SKM-1 treated with dmso at 0.1 percent for 144 hours (cell line): ENCODE results near the gene LRRC3B.
"Not testable (repeated sequence)": the region's sequence is repeated elsewhere in the genome, so short reads cannot be mapped to it uniquely, and the experiment has no call there.

Experiments used
- DNase-seq: peaks from one replicate; lab custom pipeline; 2025; ENCODE audit not compliant: unreplicated experiment; lab: John Stamatoyannopoulos, UW

LRRC3B gene

GRCh38 chr3:26622621-26623418, at the start of gene LRRC3B:
Gene LRRC3B (plus strand): TSS chr3:26622772. CDS start chr3:26709673, 86,901 bp downstream.
- no peak for DNase-seq

DNA sequence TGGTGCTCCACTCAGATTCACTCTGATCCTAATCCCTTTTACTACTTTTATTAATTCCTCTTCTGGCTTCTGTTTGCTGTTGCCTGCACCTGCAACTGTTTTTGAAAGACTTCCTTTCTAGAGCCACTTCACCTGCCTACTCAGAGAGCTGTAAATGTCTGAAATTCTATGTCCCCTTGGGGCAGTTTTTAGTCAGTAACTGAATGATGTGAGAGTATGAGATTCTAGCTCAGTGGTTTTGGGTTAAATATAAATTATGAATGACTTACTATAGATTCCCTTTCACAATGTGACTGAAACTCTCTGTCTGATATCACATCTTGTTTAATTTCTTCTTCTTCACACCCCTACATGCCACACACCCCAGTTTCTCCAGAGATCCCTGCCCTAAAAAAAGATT, 47.8 kb upstream of the LRRC3B start:
- no peak for DNase-seq

DNA sequence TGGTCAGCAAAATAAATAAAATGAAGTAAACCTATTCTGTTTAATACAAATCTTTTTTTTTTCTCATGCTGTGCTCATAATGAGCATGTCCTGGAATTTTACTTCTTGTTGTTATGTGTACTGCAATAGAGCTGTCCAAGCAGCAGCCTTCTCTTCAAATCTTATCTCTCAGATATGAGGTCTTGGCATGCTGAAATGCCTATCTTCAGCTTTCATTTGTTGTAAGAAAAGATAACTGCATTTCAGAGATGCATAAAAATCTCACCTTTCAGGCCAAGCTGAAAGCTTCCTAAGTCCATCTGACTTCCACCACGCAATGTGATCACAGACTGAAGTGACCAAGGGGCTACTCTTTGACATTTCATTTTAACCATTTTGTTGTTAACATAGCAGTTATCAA, 43.5 kb upstream of the LRRC3B start:
- no peak for DNase-seq

GRCh38 chr3:26587571-26587970, 35.0 kb upstream of the LRRC3B start:
- no peak for DNase-seq

GRCh38 chr3:26588931-26589330, 33.6 kb upstream of the LRRC3B start:
- no peak for DNase-seq

GRCh38 chr3:26589678-26590077, 32.9 kb upstream of the LRRC3B start:
- no peak for DNase-seq

GRCh38 chr3:26590919-26591484, 31.6 kb upstream of the LRRC3B start:
- no peak for DNase-seq

DNA sequence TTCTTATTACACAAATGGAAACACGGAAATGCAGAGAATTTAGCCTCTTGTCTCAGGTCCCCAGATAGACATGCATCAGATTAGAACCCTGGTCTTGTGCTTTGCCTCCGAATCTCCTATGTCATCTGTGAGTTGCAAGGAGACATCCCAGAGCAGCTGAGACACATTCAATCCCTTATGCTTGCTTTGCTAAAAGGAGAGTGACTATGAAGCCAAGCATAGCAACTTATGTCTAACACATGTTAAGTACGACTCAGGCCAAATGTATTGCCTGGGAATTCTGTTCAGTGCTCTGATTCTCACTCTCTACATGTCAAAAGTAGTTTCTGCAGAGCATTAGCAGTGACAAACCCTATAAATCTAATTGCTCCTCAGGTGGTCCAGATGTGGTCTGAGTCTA, 30.6 kb upstream of the LRRC3B start:
- no peak for DNase-seq

DNA sequence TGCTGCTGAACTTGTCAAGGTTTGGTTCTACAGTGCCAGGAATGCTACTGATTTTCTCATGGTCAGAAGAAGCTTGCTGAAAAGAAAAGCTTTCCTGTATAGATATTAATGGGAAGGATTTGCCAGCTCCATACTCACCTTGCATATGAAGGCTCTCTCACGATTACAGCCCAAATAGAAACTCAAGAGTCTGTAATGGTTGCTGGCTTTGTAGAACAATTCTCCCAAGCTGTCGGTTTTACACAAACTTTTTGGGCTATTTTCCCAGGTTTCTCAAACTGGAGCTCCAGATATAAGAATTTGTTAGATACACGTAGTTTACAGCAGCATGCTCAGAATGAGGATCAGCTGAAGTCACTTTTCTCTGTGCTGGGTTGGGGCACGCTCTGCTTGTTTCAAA, 30.1 kb upstream of the LRRC3B start:
- no peak for DNase-seq

DNA sequence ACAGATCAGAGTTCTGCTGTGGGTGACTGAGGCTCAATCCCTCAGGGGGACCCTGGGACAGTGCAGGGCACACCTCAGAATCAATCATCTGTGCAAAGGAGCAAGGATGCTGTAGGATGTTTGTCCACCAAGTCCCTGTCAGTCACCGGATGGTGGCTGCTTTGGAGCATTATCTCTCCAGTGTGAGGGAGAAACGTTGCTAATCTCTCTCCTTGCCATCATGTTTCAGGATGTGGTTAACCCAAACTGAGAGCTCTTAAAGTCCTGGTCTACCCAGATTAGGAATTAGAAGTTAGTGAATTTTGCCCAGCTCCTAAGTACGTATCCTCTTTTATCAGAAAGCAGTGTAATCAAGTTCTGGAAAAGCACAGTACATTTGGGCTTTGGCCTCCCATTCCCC, 26.2 kb upstream of the LRRC3B start:
- no peak for DNase-seq

- DNase-seq: not testable (repeated sequence)
Observed at GRCh38 chr3:26603311-26603710, 19.3 kb upstream of the LRRC3B start.

DNA sequence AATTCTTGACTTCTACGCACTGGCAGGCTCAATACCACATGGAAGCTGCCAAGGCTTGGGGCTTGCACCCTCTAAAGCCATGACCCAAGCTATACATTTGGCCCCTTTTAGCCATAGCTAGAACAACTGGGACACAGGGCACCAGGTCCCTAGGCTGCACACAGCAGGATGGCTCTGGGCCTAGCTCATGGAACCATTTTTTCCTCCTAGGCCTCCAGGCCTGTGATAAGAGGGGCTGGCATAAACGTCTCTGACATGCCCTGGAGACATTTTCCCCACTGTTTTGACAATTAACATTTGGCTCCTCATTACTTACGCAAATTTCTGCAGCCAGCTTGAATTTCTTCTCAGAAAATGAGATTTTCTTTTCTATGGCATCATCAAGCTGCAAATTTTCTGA, 18.8 kb upstream of the LRRC3B start:
- DNase-seq: not testable (repeated sequence)

GRCh38 chr3:26614006-26614685, 8.4 kb upstream of the LRRC3B start:
- no peak for DNase-seq

DNA sequence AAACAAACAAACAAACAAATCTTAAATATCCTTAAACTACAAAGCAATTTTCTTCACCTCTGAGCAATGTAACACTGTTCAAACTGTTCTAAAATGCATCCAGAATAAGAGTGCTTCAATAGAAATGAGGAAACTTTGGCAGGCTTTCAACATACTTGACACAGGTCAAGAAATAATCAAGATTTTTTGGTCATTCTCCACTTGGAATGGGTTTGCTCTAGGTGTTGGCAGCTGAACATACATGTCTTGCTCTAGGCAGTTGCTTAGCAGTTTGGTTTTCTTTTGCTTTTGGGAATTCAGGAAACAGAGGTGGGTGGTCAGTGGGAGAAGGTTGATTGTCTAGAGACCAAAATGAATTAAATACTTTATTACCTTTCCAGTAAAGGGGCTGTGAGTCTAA, 1.4 kb upstream of the LRRC3B start:
- no peak for DNase-seq

- DNase-seq: no peak
Observed at GRCh38 chr3:26621906-26622620, 509 bp upstream of the LRRC3B start.

GRCh38 chr3:26623419-26624208, 1.0 kb downstream of the LRRC3B start:
- DNase-seq: no peak

DNA sequence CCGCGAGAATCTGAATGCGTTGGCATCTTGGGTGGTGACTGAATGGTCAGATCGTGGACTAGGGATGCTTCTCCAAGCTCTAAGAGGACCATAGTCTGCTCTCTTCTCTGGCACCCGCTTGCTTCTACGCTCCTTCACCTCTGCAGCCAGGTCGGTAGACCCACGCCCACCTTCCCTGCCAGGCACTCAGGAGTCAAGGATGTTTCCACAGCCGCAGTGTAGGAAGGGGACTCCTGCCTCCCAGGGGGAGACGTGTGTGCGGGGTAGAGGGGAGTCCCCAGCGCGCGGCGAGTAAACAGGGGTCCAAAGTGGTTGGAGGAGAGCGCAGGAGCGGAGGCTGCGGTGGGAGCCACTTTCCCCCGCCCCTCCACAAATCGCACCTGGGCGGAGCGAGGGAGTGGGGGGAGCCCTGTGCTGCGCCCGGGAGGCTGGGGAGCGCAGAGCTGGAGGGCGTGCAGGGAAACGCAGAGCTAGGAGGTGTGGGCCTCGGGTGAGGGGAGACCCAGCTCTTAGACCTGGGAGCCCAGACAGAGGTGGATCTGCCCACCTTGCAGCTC, 1.7 kb downstream of the LRRC3B start:
- no peak for DNase-seq

- no peak for DNase-seq
Observed at GRCh38 chr3:26625187-26625586, 2.6 kb downstream of the LRRC3B start.

- no peak for DNase-seq
Observed at GRCh38 chr3:26627080-26627479, 4.5 kb downstream of the LRRC3B start.

DNA sequence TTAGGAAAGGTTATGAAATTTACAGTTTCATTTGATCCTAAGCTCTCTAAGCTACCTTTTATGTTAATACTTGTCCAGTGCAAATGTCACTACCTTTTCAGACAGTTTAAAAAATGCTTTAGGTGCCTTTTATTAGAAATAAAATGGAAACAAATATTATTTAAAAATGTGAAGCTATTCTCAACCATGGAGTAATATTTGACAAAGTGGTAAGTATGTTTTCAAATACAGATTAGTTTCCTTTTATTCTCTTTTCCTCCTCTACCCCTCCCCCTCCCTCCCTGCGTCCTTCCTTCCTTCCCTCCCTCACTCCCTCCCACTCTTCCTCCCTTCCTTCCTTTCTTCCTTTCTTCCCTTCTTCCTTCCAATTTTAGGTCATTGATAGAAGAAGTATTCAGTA, 6.3 kb downstream of the LRRC3B start:
- no peak for DNase-seq
